ENCODE measurements around the gene MYCBP.
"Not testable (repeated sequence)": the region's sequence is repeated elsewhere in the genome, so short reads cannot be mapped to it uniquely, and the experiment has no call there.

The MYCBP gene

GRCh38 chr1:38865112-38865715 lies 7.9 kb downstream of the MYCBP start:
- no peak for DNase-seq

DNA sequence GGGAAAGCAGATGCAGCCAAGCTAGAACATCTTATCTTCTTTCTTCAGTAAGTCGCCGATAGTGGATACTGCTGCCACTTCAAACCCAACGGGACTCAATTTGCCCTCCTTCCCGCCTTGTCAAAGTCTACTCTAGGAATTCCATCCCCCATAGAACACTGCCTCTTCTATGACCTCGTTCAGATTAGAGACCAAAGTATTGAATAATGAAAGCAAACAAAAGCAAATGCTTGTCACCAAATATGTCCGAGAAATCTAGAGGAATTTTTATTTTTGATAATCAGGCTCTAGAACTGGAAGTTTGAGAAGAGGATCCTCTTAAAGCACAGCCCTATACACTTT lies 12.7 kb downstream of the MYCBP start:
- no peak for DNase-seq

DNA sequence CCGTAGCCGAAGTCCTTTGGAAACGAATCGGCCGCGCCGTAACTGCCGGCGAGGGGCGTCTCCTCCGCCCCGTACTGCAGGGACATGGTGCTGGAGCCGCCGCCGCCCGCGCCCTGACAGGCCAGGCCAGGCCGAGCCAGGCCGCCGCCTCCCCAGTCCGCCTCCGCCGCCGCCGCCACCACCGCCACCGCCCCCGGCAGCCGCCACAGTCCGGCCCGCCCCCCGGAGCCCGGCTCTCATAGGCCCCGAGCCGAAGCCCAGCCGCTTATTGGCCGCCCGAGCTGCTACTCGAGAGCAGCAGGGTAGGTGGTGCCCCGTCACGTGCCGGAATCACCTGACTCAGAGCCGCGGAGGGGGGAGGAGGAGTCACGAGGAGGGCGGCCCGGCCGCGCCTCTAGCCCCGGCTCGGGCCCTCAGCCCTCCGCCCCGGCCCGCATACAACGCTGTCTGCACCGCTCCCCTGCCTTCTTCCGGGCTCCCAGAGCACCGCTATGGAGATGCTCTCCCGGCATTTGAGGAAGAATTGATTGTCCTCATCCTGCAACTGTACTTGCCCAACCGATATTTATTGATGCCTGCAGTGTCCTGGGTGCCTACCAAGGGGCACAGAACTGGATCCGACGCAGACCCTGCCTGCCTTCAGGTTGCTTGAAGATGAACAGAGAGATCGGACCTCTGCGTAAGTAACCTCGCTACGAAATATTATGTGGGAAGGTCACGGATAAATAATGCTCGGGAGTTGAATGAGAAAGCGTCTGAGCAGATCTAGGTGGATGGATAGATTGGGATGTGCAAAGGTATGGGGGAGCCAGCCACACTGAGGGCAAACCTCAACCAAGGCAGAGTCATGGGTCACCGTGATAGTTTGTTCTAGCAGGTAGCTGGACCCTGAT lies 13.3 kb downstream of the MYCBP start, which contains the start of gene RRAGC:
Gene RRAGC (minus strand): TSS at position 212 of the 893 bp plus-strand sequence. CDS start 126 bp downstream, at position 86.
- DNase-seq, result peak; percentile 94 to 97 (median 96)

DNA sequence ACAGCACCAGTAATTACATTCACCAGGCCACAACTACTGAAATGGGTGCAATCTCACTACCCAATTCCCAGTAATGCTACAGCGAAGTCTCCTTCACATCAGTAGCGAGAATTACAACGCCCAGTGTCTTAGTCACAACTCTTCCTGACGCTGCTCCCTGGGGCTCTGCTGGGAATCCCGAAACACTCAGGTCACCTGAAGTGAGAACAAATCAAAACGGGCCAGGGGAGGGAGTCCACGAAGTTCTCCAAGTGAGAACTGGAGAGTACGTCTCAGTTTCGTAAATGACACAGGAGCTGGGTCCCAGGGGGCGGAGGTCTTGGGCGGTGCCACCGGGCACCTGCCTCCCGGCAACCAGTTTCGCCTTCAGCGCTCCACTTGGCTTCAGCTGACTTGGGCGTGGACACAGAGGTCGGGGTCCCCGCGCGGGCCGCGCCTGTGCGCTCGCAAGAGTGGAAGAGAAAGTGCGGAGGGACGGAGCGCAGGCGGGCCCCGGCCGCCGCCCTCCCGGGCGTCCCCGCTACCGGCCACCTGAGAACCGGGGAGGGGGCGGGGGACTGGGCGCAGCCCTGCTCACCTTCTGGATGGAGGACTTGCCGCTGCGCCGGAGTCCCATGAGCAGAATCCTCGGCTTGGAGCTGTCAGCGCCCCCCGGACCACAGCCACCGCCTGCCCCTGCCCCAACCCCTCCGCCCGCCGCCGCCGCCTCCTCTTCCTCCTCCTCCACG lies 14.2 kb downstream of the MYCBP start:
- DNase-seq, result peak in 1 of 4 experiments; percentile 40

- no peak for DNase-seq
Observed at GRCh38 chr1:38852780-38853179, 20.4 kb downstream of the MYCBP start.

- DNase-seq, result no peak
Observed at GRCh38 chr1:38848071-38848470, 25.1 kb downstream of the MYCBP start.

- no peak for DNase-seq
Observed at GRCh38 chr1:38846210-38846609, 26.9 kb downstream of the MYCBP start.

DNA sequence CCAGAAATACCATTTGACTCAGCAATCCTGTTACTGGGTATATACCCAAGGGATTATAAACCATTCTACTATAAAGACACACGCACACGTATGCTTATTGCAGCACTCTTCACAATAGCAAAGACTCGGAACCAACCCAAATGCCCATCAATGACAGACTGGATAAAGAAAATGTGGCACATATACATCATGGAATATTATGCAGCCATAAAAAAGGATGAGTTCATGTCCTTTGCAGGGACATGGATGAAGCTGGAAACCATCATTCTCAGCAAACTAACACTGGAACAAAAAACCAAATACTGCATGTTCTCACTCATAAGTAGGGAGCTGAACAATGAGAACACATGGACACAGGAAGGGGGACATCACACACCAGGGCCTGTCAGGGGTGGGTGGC lies 28.1 kb downstream of the MYCBP start:
- not testable (repeated sequence) for DNase-seq

DNA sequence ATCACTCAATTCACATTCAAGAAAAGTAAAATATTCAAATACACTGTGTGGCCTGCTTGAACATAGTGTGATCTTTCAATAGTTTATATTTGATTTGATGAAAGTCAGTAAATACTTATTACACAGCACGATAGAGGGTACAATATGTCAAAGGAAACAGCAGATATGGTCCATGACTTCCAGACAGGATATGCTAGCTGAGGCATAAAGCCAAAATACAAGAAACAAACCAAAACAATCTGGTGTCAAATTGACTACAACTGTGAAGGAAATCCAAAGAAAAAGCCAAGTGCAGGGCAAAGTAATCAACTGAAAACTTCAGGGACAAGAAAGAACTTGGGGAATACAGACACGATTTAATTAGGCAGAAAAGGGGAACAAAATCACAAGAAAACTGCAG lies 32.9 kb downstream of the MYCBP start:
- no peak for DNase-seq

DNA sequence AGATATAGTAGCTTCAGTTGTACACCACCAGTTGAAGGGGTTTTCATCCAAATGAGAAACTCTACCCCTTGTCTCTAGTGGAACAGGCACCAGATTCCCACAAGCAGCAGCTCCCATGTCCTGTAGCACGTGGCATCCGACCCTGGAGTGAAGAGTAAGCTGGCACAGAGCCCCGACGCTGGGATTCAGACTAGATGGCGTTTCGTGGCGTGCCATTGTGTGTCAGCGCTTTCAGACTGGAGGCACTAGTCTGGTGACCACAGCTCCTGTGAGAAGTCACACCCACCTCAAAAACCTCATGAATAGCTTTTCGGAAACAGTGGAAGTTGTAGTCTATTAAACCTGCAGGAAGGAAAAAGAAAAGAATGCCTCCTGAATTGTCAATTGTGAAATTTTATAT lies 33.8 kb downstream of the MYCBP start:
- no peak for DNase-seq

DNA sequence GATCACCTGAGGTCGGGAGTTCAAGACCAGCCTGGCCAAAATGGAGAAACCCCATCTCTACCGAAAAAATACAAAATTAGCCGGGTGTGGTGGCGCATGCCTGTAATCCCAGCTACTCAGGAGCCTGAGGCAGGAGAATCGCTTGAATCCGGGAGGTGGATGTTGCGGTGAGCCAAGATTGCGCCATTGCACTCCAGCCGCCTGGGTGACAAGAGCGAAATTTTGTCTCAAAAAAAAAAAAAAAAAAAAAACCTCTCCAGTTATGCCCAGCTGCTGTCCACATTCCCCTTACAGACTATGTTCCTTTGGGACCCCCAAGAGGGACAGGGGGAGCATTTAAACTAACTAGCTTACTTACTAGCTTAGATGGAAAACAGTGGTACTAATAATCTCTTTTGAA lies 36.8 kb downstream of the MYCBP start:
- DNase-seq, result not testable (repeated sequence)

DNA sequence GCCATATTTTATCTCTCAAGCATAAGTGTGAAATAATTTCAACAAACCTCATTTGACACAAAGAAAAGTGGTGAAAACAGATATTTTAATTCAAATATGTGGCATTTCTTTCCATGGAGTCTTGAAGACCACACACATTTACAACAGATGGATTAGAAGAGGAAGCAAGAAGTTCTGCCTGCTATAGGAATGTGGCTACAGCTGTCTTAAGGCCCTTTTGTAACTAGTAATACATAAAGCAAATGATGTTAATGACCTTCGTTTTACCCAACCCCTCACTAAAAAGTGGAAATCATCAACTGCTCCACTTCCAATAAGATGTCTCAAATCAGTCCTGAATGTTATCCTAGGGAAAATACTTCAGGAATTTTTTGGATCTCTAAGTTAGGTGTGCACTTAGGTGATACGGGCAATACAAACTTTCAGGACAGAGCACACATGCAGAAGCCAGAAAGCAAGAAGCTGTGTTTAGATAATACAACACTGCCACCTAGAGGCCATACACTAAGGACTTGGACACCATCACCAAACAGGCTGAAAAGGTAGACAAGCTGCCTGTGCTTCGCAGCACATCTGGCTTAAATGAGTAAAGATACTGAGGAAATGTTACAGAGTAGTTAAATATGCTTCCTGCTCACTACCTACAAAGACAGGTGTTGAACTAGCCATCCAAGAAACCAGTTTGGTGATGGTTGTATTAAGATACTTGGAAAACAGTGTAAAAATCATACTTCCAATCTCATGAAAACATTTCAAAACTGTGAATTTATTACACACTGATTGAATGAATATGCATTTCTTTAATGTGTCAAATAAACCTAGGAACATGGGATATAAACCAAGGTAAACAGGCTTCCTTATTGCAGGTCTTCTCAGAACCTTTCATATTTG lies 38.0 kb downstream of the MYCBP start:
- DNase-seq, result no peak

DNA sequence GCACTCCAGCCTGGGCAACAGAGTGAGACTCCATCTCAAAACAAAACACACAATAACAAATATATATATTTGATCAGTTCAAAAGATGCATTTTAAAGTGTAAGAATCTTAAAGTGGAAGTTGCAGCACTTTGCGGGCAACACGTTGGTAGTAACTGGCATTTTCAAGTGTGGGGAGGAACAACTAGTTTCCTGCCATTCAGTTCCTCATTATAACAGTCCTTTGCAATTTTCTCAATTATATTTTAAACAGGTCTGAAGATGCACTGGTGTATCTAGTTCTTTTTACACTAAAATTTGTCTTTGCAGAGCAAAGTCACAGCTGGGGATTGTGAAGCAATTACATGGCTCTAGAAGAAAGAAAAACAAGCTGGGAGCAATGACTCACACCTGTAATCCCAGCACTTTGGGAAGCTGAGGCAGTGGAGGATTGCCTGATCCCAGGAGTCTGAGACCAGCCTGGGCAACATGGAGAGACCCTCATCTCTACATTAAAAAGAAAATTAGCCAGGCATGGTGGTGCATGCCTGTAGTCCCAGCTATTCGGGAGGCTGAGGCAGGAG lies 38.8 kb downstream of the MYCBP start:
- no peak for DNase-seq

- DNase-seq, result no peak
Observed at GRCh38 chr1:38833146-38833545, 40.0 kb downstream of the MYCBP start.

GRCh38 chr1:38832370-38832734 lies 40.8 kb downstream of the MYCBP start:
- DNase-seq, result no peak

DNA sequence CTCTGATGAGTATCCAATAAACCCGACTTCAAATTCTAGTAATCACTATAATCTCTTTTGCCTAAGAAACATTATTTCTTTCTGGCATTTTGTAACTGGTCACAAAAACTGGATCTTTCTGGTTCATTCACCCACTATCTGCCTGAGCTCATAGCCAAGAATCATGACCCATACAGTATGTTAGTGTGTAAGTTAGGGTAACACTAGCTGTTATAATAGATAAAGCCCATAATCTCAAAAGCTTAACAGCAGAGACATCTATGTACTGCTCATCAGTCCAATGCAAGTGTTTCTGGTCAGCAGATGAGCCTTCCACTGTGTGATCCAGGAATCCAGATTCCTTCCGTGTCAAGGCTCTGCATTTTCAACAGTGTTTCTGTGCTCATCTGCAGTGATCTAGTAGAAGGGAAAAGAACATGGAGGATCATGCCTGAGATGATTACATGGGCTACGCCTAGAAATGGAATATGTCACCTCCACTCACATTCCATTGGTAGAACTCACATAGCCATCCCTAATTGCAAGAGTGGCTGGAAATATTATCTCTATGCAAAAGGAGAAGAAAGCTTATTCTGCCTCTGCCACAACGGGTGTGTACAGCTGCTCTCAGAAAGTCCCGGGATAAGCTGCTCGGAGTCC lies 41.3 kb downstream of the MYCBP start:
- no peak for DNase-seq

DNA sequence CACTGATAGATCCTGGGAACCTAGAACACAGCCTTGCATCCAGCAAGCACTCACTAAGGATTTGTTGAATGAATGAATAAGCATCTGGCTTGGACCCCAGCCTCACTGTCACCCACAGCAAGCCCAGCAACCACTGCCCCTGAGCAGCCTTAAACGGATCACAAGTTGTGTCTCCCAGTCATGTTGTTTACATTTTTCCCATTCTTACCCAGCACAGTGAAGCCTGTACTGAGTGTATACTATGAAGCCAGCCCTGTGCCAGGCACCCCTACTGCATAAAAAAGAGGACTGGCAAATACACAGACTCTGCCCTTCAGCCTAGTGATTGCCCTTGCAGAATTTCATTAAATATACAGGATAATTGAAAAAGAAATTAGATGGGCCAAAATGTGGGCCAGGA lies 43.8 kb downstream of the MYCBP start:
- no peak for DNase-seq

DNA sequence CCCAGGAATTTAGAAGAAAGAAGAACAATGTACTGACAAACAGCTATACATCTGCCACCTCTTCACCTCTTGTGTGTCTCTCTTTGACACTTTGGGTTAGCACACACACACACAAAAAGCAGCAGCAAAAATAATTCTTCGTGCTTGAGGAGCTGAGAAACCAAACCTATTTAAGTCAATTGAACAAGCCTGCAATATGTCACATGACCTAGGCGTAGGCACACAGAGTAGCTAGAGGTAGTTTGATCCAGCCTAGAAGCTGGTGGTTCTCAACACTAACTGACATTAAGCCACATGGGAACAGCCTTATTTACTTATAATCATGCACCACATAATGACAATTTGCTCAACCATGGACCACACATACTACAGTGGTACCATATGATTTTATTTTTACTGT lies 45.8 kb downstream of the MYCBP start:
- no peak for DNase-seq

DNA sequence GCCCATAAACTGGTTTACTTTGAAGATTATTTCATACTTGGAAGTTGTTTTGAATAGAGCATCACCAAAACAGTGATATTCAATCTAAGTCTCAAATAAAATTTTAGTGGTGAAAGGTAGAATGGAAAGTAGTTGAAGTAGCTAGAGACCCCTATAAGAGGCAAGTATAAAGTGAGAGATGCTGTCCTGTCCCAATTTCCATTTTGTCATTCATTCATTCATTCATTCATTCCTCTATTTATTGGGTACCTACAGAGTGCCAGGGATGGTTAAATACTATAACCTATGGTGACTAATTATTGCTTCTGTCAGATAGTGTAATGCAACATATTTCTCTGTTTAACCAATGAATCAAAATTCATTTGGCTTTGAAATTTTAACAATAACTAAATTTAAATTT lies 46.3 kb downstream of the MYCBP start:
- no peak for DNase-seq

DNA sequence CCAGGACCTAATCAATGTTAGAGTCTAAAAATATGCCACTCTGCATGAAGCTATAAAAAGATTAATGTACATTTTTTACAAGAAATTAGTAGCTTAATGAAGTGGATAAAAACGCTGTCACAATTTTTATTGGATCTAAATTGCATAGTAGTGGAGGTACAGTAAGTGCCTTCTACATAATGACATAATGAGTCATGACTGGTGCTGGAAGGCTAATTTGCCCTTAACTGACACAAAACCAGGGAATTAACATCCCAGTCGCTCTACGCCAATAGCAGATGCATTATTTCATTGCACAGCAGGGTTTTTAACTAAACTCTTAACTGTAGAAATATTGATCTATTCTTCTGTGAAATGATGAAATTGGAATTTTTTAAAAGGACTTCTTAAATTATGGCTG lies 46.9 kb downstream of the MYCBP start:
- DNase-seq, result no peak

DNA sequence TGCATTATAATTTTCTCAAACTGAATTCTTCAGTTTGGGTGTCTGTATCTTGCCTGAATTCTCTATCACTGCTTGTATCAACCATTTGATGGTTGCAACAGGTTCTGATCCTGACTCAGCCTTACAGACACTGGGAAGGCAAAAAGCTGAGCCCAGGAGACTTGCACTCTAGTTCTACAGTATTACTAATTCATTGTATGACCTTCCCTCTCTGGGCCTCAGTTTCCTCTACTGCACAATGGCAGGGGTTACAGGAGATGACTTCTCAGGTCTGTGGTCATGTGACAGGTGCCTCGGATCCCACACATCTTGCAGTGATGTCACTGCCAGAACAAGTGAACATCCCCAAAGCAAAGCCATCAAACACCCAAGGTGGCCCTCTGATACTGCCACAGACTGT lies 52.3 kb downstream of the MYCBP start:
- no peak for DNase-seq

DNA sequence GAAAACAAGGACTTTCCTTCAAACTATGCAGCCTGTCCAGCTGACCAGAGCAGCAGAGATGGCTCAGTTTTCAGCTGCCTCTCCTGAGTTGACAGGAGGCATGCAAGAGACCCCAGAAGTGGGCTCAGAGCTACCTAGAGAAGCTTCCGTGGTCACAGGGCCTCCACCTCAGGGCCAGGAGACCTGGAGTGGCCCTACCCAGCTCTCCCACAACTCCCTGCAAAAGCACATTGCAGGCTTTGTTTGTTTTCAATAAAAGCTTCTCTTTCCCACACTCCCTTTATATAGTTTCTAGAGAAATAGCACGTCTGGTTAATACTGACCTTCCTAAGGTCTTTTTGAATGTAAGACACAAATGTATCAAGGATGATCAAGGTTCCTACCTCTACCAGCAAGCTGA lies 53.6 kb downstream of the MYCBP start:
- DNase-seq, result no peak
